B cell (primary cell): ENCODE measurements around the gene ANKRD17. TPM values are rescaled to one million over a fixed set of nuclear protein-coding genes. Genes with fewer than 3 reads are reported as not detected.

ENCODE experiments used
- ATAC-seq: fragments of 200-7000 bp; cut with Tn5 transposase; one replicate; pipeline ENCODE4 v1.10.0; 2021; ENCODE audit warnings: low read depth, mild to moderate bottlenecking, moderate number of reproducible peaks, moderate library complexity
- CTCF ChIA-PET: fragments of 350-600 bp; sonication (Branson Sonifier 250); formaldehyde crosslinking; loops from one replicate; lab custom pipeline; 2021; ENCODE audit warnings: antibody characterized with exemption, inconsistent platforms; lab: Charles Lee
- POLR2A ChIA-PET: fragments of 350-600 bp; sonication (Branson Sonifier 250); formaldehyde crosslinking; loops from one replicate; lab custom pipeline; 2021; ENCODE audit warnings: antibody characterized with exemption; lab: Charles Lee
- DNase-seq: peaks from one replicate; pipeline ENCODE4 v3.0.0; 2013
- H2AFZ ChIP-seq: 2 replicates; pipeline ENCODE4 v1.6.1; 2012; ENCODE audit warnings: mild to moderate bottlenecking, low read depth, low read length; ENCODE audit not compliant: insufficient read depth, poor library complexity, severe bottlenecking
- H3K27ac ChIP-seq, 2 donors: 1 replicate in 1 of 2; 2 replicates in 1 of 2; pipeline ENCODE4 v1.5.1; 2012 to 2013; ENCODE audit warnings: low read length in 2 of 2, mild to moderate bottlenecking in 2 of 2, moderate library complexity in 1 of 2
- H3K27me3 ChIP-seq, 4 experiments: fragments of 200-600 bp in 1 of 4; sonication (generic) in 1 of 4; replicated peaks in 1 of 4; 1 replicate in 2 of 4; 2 replicates in 2 of 4; pipeline versions ENCODE4 v1.6.1 to v1.7.0; 2013 to 2016; ENCODE audit warnings: low read length in 3 of 4, mild to moderate bottlenecking in 2 of 4, mixed read lengths in 1 of 4, moderate library complexity in 1 of 4; ENCODE audit not compliant: insufficient read depth in 4 of 4, control insufficient read depth in 3 of 4; ENCODE audit errors: control extremely low read depth in 1 of 4
- H3K36me3 ChIP-seq, 2 experiments: replicated peaks in 1 of 2; 1 replicate in 1 of 2; 2 replicates in 1 of 2; pipeline versions ENCODE4 v1.6.1 to v1.7.1; 2013; ENCODE audit warnings: low read length in 1 of 2; ENCODE audit not compliant: insufficient read depth in 2 of 2, control insufficient read depth in 1 of 2; ENCODE audit errors: control extremely low read depth in 1 of 2, extremely low read depth in 1 of 2
- H3K4me1 ChIP-seq, 2 donors: fragments of 200-600 bp in 1 of 2; sonication (generic) in 1 of 2; 1 replicate in 1 of 2; 2 replicates in 1 of 2; pipeline versions ENCODE4 v1.5.1 to v1.6.1; 2013 to 2017; ENCODE audit warnings: low read length in 2 of 2; ENCODE audit not compliant: control insufficient read depth in 2 of 2, insufficient read depth in 2 of 2
- H3K4me2 ChIP-seq: replicated peaks from 2 replicates; pipeline ENCODE3; 2012; ENCODE audit warnings: mild to moderate bottlenecking, low read depth, low read length; ENCODE audit not compliant: poor library complexity, severe bottlenecking
- H3K4me3 ChIP-seq, 5 experiments: fragments of 200-600 bp in 1 of 5; sonication (generic) in 1 of 5; 1 replicate in 3 of 5; 2 replicates in 2 of 5; pipeline versions ENCODE4 v1.5.1 to v1.7.0; 2011 to 2016; ENCODE audit warnings: low read length in 4 of 5, mild to moderate bottlenecking in 4 of 5, low read depth in 2 of 5, control low read depth in 1 of 5, moderate library complexity in 1 of 5; ENCODE audit not compliant: insufficient read depth in 1 of 5; ENCODE audit errors: control extremely low read depth in 1 of 5, extremely low read depth in 1 of 5
- H3K79me2 ChIP-seq: fragments of 200-600 bp; sonication (generic); one replicate; pipeline ENCODE4 v1.6.0; 2016; ENCODE audit warnings: low read length; ENCODE audit not compliant: control insufficient read depth, insufficient read depth
- H3K9ac ChIP-seq: fragments of 200-600 bp; sonication (generic); 2 replicates; pipeline ENCODE4 v1.6.1; 2017; ENCODE audit warnings: mild to moderate bottlenecking, low read length, moderate library complexity
- H3K9me3 ChIP-seq, 3 donors: one replicate each; pipeline versions ENCODE4 v1.6.1 to v1.7.1; 2013; ENCODE audit warnings: low read length in 2 of 3; ENCODE audit not compliant: control insufficient read depth in 2 of 3, insufficient read depth in 1 of 3; ENCODE audit errors: control extremely low read depth in 1 of 3
- H4K20me1 ChIP-seq: 2 replicates; pipeline ENCODE4 v1.6.0; 2012; ENCODE audit warnings: mild to moderate bottlenecking, low read length; ENCODE audit not compliant: insufficient read depth, control insufficient read depth, poor library complexity, severe bottlenecking
- H3K27ac Mint-ChIP-seq: one replicate; pipeline ENCODE4 v1.8.0; 2021; ENCODE audit warnings: mixed read lengths
- H3K27me3 Mint-ChIP-seq: one replicate; pipeline ENCODE4 v1.8.0; 2021; ENCODE audit warnings: mixed read lengths
- H3K4me1 Mint-ChIP-seq: one replicate; pipeline ENCODE4 v1.8.0; 2021; ENCODE audit warnings: mixed read lengths
- H3K4me3 Mint-ChIP-seq: one replicate; pipeline ENCODE4 v1.8.0; 2021; ENCODE audit warnings: mixed read lengths
- H3K9me3 Mint-ChIP-seq: one replicate; pipeline ENCODE4 v1.8.0; 2022; ENCODE audit warnings: mixed read lengths; ENCODE audit not compliant: insufficient read depth
- CTCF ChIP-seq: fragments of 200-600 bp; IDR thresholded peaks from one replicate; pipeline ENCODE4 v1.8.0; 2022; ENCODE audit warnings: antibody characterized with exemption, mild to moderate bottlenecking
- EZH2 ChIP-seq: IDR thresholded peaks from 2 replicates; pipeline ENCODE4 v1.6.1; 2012; ENCODE audit warnings: borderline replicate concordance, low read depth, mild to moderate bottlenecking, moderate library complexity, low read length; ENCODE audit not compliant: insufficient read depth, poor library complexity, severe bottlenecking
- WGBS: methylation state at CpG from one replicate; pipeline ENCODE4 v1.1.5; 2013; ENCODE audit warnings: missing lambda C conversion rate; ENCODE audit not compliant: insufficient coverage; 5-methylcytosine and 5-hydroxymethylcytosine counted together
- intact Hi-C: fragments of 100-400 bp; cut with micrococcal nuclease; formaldehyde crosslinking; loops from one replicate; pipeline ENCODE4 v1.10.0; 2022
- polyA plus RNA-seq: library from polyadenylated mRNA; depleted of rRNA; stranded (reverse); fragments of >200 nt; gene quantifications from 2 replicates; pipeline ENCODE4 v1.2.3, GENCODE V29; 2012
- total RNA-seq, 2 donors: library from RNA; stranded (reverse); fragments of 120-200 nt in 1 of 2; gene quantifications; 1 replicate in 1 of 2; 2 replicates in 1 of 2; pipeline versions ENCODE4 v1.2.3 to v1.2.4, GENCODE V29; 2013 to 2022

The ANKRD17 gene
- total and polyA plus RNA-seq, 2 donors (not counting 1 experiment from before 2014, with no cell fraction given) = 15.8 to 69.4 TPM

GRCh38 chr4:73131281-73131680 is 127.3 kb downstream of the ANKRD17 start:
- Histone ChIP-seq H3K9me3 (no peaks in the 10 kb centered on the region), H3K36me3 (peaks cover 14 to 49% of the 10 kb centered on the region in 2 experiments)
- POLR2A ChIA-PET = no interaction called here

GRCh38 chr4:73129319-73129718 is 129.3 kb downstream of the ANKRD17 start:
- H2AFZ ChIP-seq = no peak overlapping the region
- ATAC-seq = no peak
- H3K36me3 ChIP-seq = peaks cover 8 to 52% of the 10 kb centered on the region in 2 experiments
- no peak for DNase-seq
- no peak overlapping the region for H3K27ac Mint-ChIP-seq
- H3K4me2 ChIP-seq = no peak overlapping the region
- TF ChIP-seq CTCF (no peak), EZH2 (no peak)
- no peak overlapping the region for H3K4me3 Mint-ChIP-seq
- H3K9me3 Mint-ChIP-seq = no peaks in the 10 kb centered on the region
- no peaks in the 10 kb centered on the region for H3K9me3 ChIP-seq
- no peaks in the 10 kb centered on the region for H4K20me1 ChIP-seq
- 100% methylated on average over 1 of the region's 1 CpG for WGBS
- H3K4me1 Mint-ChIP-seq = no peaks in the 10 kb centered on the region
- CTCF ChIA-PET = interaction anchor here (0.9 kb wide), 1 partner anchor 130 kb away, joined by 3 read pairs; no protein-coding TSS in a partner anchor
- intact Hi-C loops = loop anchor here (2.0 kb wide), 1 partner anchor 127 kb away; no protein-coding TSS in a partner anchor
- no peaks in the 10 kb centered on the region for H3K79me2 ChIP-seq
- POLR2A ChIA-PET = no interaction called here
- no peaks in the 10 kb centered on the region for H3K27me3 ChIP-seq
- H3K9ac ChIP-seq = no peak overlapping the region
- no peak overlapping the region for H3K27ac ChIP-seq
- no peak overlapping the region for H3K4me3 ChIP-seq
- H3K27me3 Mint-ChIP-seq = no peaks in the 10 kb centered on the region
- no peaks in the 10 kb centered on the region for H3K4me1 ChIP-seq

More at GRCh38 chr4:73131281-73131680, 127.3 kb downstream of the ANKRD17 start:
- ATAC-seq (no peak), DNase-seq (no peak)
- no peaks in the 10 kb centered on the region for H3K9me3 Mint-ChIP-seq
- H3K4me3 Mint-ChIP-seq = no peak overlapping the region
- intact Hi-C loops = no loop called here
- H3K27ac Mint-ChIP-seq = no peak overlapping the region
- Histone ChIP-seq H2AFZ (no peak overlapping the region), H3K9ac (no peak overlapping the region), H4K20me1 (no peaks in the 10 kb centered on the region), H3K27ac (no peak overlapping the region), H3K27me3 (no peaks in the 10 kb centered on the region), H3K4me1 (no peaks in the 10 kb centered on the region), H3K4me3 (no peak overlapping the region), H3K4me2 (no peak overlapping the region), H3K79me2 (no peaks in the 10 kb centered on the region)
- TF ChIP-seq CTCF (no peak), EZH2 (no peak)
- CTCF ChIA-PET = interaction anchor here (0.6 kb wide), 1 partner anchor 122 kb away, joined by 3 read pairs; no protein-coding TSS in a partner anchor
- H3K27me3 Mint-ChIP-seq = no peaks in the 10 kb centered on the region
- no CpG with 5 or more reads among the region's 1 CpG for WGBS
- H3K4me1 Mint-ChIP-seq = no peaks in the 10 kb centered on the region
